Activated T-helper 17 cell treated with anti-CD3 and anti-CD28 coated beads, Interleukin-2, amount 50 U/mL, for 72 hours (primary cell): ENCODE data around the gene MYO15A. TPM values are rescaled to one million over a fixed set of nuclear protein-coding genes. Genes with fewer than 3 reads are reported as not detected.

Experiments
- ATAC-seq: fragments of 150-1000 bp; cut with Tn5 transposase; replicated peaks from 2 replicates; pipeline ENCODE4 v1.10.0; 2021; ENCODE audit warnings: mild to moderate bottlenecking, moderate library complexity
- H3K27ac Mint-ChIP-seq: one replicate; pipeline ENCODE4 v1.8.0; 2022; ENCODE audit warnings: mixed read lengths
- H3K27me3 Mint-ChIP-seq: one replicate; pipeline ENCODE4 v1.8.0; 2022; ENCODE audit warnings: mixed read lengths
- H3K36me3 Mint-ChIP-seq: one replicate; pipeline ENCODE4 v1.8.0; 2022; ENCODE audit warnings: low read depth, mild to moderate bottlenecking, mixed read lengths
- H3K4me1 Mint-ChIP-seq: one replicate; pipeline ENCODE4 v1.8.0; 2022; ENCODE audit warnings: mixed read lengths
- H3K4me3 Mint-ChIP-seq: one replicate; pipeline ENCODE4 v1.8.0; 2022; ENCODE audit warnings: mild to moderate bottlenecking, mixed read lengths
- H3K9me3 Mint-ChIP-seq: one replicate; pipeline ENCODE4 v1.8.0; 2022; ENCODE audit warnings: mixed read lengths
- total RNA-seq, 2 donors: library from RNA; stranded (reverse); gene quantifications; one replicate each; pipeline ENCODE4 v1.2.3, GENCODE V29; 2022

Gene MYO15A
- total RNA-seq, 2 donors from 2014 or later = 1.0 to 6.0 TPM

GRCh38 chr17:18172531-18173278, 64.1 kb downstream of the MYO15A start:
- ATAC-seq = no peak
- no peaks in the 10 kb centered on the region for H3K36me3 Mint-ChIP-seq
- H3K4me3 Mint-ChIP-seq = no peak overlapping the region
- no peak overlapping the region for H3K27ac Mint-ChIP-seq
- no peaks in the 10 kb centered on the region for H3K4me1 Mint-ChIP-seq
- no peaks in the 10 kb centered on the region for H3K27me3 Mint-ChIP-seq
- no peaks in the 10 kb centered on the region for H3K9me3 Mint-ChIP-seq

- no peak for ATAC-seq
- H3K27me3 Mint-ChIP-seq = no peaks in the 10 kb centered on the region
- H3K27ac Mint-ChIP-seq = no peak overlapping the region
- no peaks in the 10 kb centered on the region for H3K9me3 Mint-ChIP-seq
- H3K36me3 Mint-ChIP-seq = no peaks in the 10 kb centered on the region
- H3K4me3 Mint-ChIP-seq = no peak overlapping the region
- H3K4me1 Mint-ChIP-seq = no peaks in the 10 kb centered on the region
These were observed 65.2 kb downstream of the MYO15A start for GRCh38 chr17:18173740-18174139.

DNA sequence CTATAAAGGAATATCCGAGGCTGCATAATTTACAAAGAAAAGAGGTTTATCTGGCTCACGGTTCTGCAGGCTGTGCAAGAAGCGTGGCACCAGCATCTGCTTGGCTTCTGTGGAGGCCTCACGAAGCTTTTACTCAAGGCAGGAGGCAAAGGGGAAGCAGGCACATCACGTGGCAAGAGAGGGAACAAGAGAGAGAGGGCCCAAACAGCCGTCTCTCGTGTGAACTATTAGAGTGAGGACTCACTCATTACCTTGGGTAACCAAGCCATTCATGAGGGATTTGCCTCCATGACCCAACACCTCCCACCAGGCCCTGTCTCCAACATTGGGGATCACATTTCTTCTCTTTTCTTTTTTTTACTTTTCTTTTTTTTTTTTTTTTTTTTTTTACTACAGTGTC, 67.6 kb downstream of the MYO15A start:
- H3K27me3 Mint-ChIP-seq = no peaks in the 10 kb centered on the region
- peaks cover 5% of the 10 kb centered on the region for H3K4me1 Mint-ChIP-seq
- H3K27ac Mint-ChIP-seq = peak overlapping the region; percentile 24
- ATAC-seq = no peak
- H3K36me3 Mint-ChIP-seq = no peaks in the 10 kb centered on the region
- no peak overlapping the region for H3K4me3 Mint-ChIP-seq
- H3K9me3 Mint-ChIP-seq = no peaks in the 10 kb centered on the region

GRCh38 chr17:18177133-18177532, 68.6 kb downstream of the MYO15A start:
- Mint-ChIP-seq H3K4me1 (peaks cover 15% of the 10 kb centered on the region), H3K27ac (no peak overlapping the region), H3K36me3 (peaks cover 9% of the 10 kb centered on the region), H3K4me3 (no peak overlapping the region), H3K27me3 (no peaks in the 10 kb centered on the region), H3K9me3 (no peaks in the 10 kb centered on the region)
- ATAC-seq = no peak

- no peak for ATAC-seq
- no peaks in the 10 kb centered on the region for H3K27me3 Mint-ChIP-seq
- peaks cover 16% of the 10 kb centered on the region for H3K4me1 Mint-ChIP-seq
- no peak overlapping the region for H3K4me3 Mint-ChIP-seq
- peaks cover 13% of the 10 kb centered on the region for H3K36me3 Mint-ChIP-seq
- no peaks in the 10 kb centered on the region for H3K9me3 Mint-ChIP-seq
- H3K27ac Mint-ChIP-seq = no peak overlapping the region
These were observed 69.2 kb downstream of the MYO15A start for GRCh38 chr17:18177722-18178121.

DNA sequence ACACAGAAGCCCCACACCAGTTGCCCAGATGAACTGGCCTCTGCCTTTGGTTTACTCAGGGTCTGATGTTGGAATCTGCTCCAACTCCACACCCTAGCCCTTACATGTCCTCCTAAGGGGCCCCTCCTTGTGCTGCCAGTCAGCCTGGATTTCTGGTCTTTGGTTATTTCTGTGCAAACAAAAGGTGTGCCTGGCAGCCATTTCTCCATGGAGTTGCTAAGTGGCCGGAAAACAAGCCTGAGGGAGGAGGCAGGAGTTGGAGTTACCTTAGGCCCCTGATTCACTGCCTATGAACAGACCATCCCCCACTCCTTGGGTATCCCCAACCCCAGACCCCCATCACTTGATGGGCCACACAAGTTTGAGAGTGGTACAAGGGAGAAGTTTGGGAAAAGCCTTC, 70.6 kb downstream of the MYO15A start:
- H3K9me3 Mint-ChIP-seq = no peaks in the 10 kb centered on the region
- H3K27me3 Mint-ChIP-seq = no peaks in the 10 kb centered on the region
- no peak overlapping the region for H3K27ac Mint-ChIP-seq
- no peak for ATAC-seq
- H3K4me3 Mint-ChIP-seq = peak overlapping the region; percentile 30
- peaks cover 16% of the 10 kb centered on the region for H3K4me1 Mint-ChIP-seq
- H3K36me3 Mint-ChIP-seq = peaks cover 22% of the 10 kb centered on the region

DNA sequence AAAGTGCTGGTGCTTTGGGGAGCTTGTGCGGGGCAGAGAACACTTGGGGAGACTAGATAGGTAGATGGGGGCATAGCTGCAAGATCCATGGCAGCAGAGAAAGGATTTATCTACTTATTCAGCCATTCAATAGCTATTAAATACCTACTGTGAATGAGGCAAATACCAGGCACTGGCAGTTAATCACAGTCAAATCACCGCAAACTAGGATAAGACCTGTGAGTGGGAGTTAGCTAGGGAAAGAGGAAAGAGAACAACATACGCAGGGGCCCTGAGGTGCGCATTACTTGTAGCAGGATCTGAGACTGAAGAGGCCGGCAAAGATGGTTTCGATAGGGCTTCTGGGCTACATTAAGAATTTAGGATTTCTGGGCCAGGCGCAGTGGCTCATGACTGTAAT, 71.2 kb downstream of the MYO15A start:
- H3K36me3 Mint-ChIP-seq = peaks cover 28% of the 10 kb centered on the region
- no peak for ATAC-seq
- no peaks in the 10 kb centered on the region for H3K27me3 Mint-ChIP-seq
- peak overlapping the region; percentile 30 for H3K4me3 Mint-ChIP-seq
- peaks cover 16% of the 10 kb centered on the region for H3K4me1 Mint-ChIP-seq
- H3K27ac Mint-ChIP-seq = no peak overlapping the region
- no peaks in the 10 kb centered on the region for H3K9me3 Mint-ChIP-seq

DNA sequence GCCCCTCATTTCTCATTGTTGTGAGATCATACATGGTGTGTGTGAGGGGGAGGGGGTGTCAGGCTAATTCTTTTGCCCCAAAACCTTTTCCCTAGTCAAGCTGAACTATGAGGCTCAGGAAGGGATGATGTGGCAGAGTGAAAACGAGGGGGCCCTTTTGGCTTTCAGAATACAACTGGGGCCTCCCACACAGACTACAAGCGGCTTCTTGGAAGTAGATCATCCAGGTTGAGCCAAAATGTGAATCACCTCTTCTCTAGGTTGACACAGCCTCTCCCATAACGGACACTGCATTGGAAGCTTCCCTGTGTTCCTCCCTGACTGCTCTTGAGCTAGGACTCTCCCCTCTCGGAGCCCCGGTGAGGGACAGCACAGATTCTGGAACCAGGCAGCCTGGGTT, 72.8 kb downstream of the MYO15A start:
- H3K27ac Mint-ChIP-seq = peak overlapping the region; percentile 96
- H3K4me1 Mint-ChIP-seq = peaks cover 16% of the 10 kb centered on the region
- peak; percentile 51 for ATAC-seq
- no peaks in the 10 kb centered on the region for H3K27me3 Mint-ChIP-seq
- no peaks in the 10 kb centered on the region for H3K9me3 Mint-ChIP-seq
- H3K4me3 Mint-ChIP-seq = peak overlapping the region; percentile 91
- H3K36me3 Mint-ChIP-seq = peaks cover 44% of the 10 kb centered on the region

DNA sequence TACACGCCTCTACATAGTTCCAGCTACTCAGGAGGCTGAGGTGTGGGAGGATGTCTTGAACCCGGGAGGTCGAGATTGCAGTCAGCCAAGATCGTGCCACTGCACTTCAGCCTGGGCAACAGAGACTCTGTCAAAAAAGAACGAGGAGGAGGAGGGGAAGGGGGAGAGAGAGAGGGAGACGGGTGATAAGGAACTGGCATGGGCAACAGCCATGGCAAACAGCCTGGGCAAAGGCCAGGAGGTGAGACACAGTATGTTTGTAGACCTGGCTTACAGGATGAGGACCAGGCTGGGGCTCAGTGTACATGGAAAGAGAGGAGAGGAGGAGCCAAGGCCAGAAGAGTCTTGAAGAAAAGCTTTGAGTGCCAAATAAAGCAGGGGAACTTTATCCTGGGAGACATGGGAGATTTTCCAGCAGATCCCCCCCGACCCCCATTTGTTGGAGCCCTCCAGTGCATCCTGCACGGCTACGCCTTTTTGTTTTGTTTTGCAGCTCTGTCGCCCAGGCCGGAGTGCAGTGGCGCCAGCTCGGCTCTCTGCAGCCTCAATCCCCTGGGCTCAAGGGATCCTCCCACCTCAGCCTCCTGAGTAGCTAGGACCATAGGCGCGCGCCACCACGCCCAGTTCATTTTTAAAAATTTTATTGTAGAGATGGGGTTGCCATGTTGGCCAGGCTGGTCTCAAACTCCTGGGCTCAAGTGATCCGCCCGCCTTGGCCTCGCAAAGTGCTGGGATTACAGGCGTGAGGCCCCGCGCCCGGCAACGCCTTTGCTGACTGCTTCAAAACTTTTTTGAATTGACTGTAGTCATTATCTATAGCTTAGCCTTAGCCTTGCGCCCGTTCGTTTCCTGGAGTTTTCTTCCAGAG, 73.8 kb downstream of the MYO15A start:
- H3K27ac Mint-ChIP-seq = peak overlapping the region; percentile 96
- peaks cover 53% of the 10 kb centered on the region for H3K36me3 Mint-ChIP-seq
- H3K4me1 Mint-ChIP-seq = peaks cover 22% of the 10 kb centered on the region
- H3K9me3 Mint-ChIP-seq = no peaks in the 10 kb centered on the region
- H3K4me3 Mint-ChIP-seq = peak overlapping the region; percentile 91
- no peaks in the 10 kb centered on the region for H3K27me3 Mint-ChIP-seq
- no peak for ATAC-seq

- peak; percentile 42 for ATAC-seq
- H3K36me3 Mint-ChIP-seq = peaks cover 60% of the 10 kb centered on the region
- peak overlapping the region; percentile 96 for H3K27ac Mint-ChIP-seq
- H3K27me3 Mint-ChIP-seq = no peaks in the 10 kb centered on the region
- H3K4me1 Mint-ChIP-seq = peaks cover 28% of the 10 kb centered on the region
- peak overlapping the region; percentile 91 for H3K4me3 Mint-ChIP-seq
- H3K9me3 Mint-ChIP-seq = no peaks in the 10 kb centered on the region
These were observed 74.4 kb downstream of the MYO15A start for GRCh38 chr17:18182978-18183333.

GRCh38 chr17:18183334-18184142, 75.0 kb downstream of the MYO15A start, which contains the start of gene ALKBH5:
Gene ALKBH5 (plus strand): TSS chr17:18183828. CDS start chr17:18184244, 416 bp downstream.
- peak within 1 kb of the TSS; percentile 91 for H3K4me3 Mint-ChIP-seq
- H3K36me3 Mint-ChIP-seq = peaks cover 65% of the 10 kb centered on the region
- peak within 1 kb of the TSS; percentile 96 for H3K27ac Mint-ChIP-seq
- ATAC-seq = peak; percentile 78
- H3K9me3 Mint-ChIP-seq = no peaks in the 10 kb centered on the region
- H3K27me3 Mint-ChIP-seq = no peaks in the 10 kb centered on the region
- H3K4me1 Mint-ChIP-seq = peaks cover 34% of the 10 kb centered on the region

DNA sequence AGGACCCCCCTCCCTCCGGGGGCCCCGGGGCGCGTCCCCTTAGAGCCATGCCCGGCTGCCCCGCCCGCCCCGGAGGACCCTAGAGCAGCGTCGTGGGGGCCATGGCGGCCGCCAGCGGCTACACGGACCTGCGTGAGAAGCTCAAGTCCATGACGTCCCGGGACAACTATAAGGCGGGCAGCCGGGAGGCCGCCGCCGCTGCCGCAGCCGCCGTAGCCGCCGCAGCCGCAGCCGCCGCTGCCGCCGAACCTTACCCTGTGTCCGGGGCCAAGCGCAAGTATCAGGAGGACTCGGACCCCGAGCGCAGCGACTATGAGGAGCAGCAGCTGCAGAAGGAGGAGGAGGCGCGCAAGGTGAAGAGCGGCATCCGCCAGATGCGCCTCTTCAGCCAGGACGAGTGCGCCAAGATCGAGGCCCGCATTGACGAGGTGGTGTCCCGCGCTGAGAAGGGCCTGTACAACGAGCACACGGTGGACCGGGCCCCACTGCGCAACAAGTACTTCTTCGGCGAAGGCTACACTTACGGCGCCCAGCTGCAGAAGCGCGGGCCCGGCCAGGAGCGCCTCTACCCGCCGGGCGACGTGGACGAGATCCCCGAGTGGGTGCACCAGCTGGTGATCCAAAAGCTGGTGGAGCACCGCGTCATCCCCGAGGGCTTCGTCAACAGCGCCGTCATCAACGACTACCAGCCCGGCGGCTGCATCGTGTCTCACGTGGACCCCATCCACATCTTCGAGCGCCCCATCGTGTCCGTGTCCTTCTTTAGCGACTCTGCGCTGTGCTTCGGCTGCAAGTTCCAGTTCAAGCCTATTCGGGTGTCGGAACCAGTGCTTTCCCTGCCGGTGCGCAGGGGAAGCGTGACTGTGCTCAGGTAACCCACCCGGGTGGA, 75.8 kb downstream of the MYO15A start:
- Mint-ChIP-seq H3K36me3 (peaks cover 74% of the 10 kb centered on the region), H3K9me3 (no peaks in the 10 kb centered on the region), H3K4me1 (peaks cover 35% of the 10 kb centered on the region), H3K4me3 (peak overlapping the region; percentile 91), H3K27ac (peak overlapping the region; percentile 95), H3K27me3 (no peaks in the 10 kb centered on the region)
- ATAC-seq = no peak

GRCh38 chr17:18185391-18185790, 76.8 kb downstream of the MYO15A start:
- Mint-ChIP-seq H3K9me3 (no peaks in the 10 kb centered on the region), H3K4me1 (peaks cover 40% of the 10 kb centered on the region), H3K27me3 (no peaks in the 10 kb centered on the region), H3K36me3 (peaks cover 84% of the 10 kb centered on the region), H3K4me3 (peak overlapping the region; percentile 91), H3K27ac (peak overlapping the region; percentile 95)
- ATAC-seq = no peak
